Measurements from ENCODE around the gene MRPL19.

- no peak for TF ChIP-seq CTCF (IDR thresholded peaks at IDR 0.05; ENCODE audit: low read depth, low read length)
- no peak for TF ChIP-seq EZH2phosphoT487 (IDR thresholded peaks at IDR 0.05; ENCODE audit: low read depth)
These were observed 36.6 kb upstream of the MRPL19 start for GRCh38 chr2:75609937-75610508.

Data from OCI-LY3 (cell line).